Aorta (tissue), 5 donors: ENCODE data around the gene CDKN2B. TPM values are rescaled to one million over a fixed set of nuclear protein-coding genes. Genes with fewer than 3 reads are reported as not detected.

Source experiments
- ATAC-seq: fragments of 200-7000 bp; cut with Tn5 transposase; one replicate; pipeline ENCODE4 v1.9.1; 2022; ENCODE audit warnings: moderate library complexity; ENCODE audit not compliant: low FRiP score
- DNase-seq, 2 donors: peaks; one replicate each; pipeline ENCODE4 v3.0.0-alpha.2; 2020
- H3K27ac ChIP-seq, 2 donors: one replicate each; pipeline ENCODE4 v1.5.1; 2013; ENCODE audit warnings: low read length in 2 of 2, mild to moderate bottlenecking in 2 of 2, moderate library complexity in 2 of 2, control low read depth in 1 of 2, inconsistent platforms in 1 of 2, low read depth in 1 of 2
- H3K27me3 ChIP-seq, 2 donors: one replicate each; pipeline ENCODE4 v1.6.1; 2013; ENCODE audit warnings: control low read depth in 1 of 2, low read length in 1 of 2, mild to moderate bottlenecking in 1 of 2, moderate library complexity in 1 of 2; ENCODE audit not compliant: insufficient read depth in 2 of 2, control insufficient read depth in 1 of 2
- H3K36me3 ChIP-seq, 2 donors: one replicate each; pipeline ENCODE4 v1.6.1; 2013; ENCODE audit warnings: control low read depth in 1 of 2, low read length in 1 of 2, mild to moderate bottlenecking in 1 of 2; ENCODE audit not compliant: insufficient read depth in 2 of 2, control insufficient read depth in 1 of 2
- H3K4me1 ChIP-seq, 2 donors: one replicate each; pipeline ENCODE4 v1.6.1; 2013; ENCODE audit warnings: low read length in 2 of 2, control low read depth in 1 of 2, mild to moderate bottlenecking in 1 of 2, moderate library complexity in 1 of 2; ENCODE audit not compliant: insufficient read depth in 2 of 2, control insufficient read depth in 1 of 2
- H3K4me3 ChIP-seq, 2 donors: one replicate each; pipeline ENCODE4 v1.5.1; 2013; ENCODE audit warnings: low read length in 2 of 2, control low read depth in 1 of 2, mild to moderate bottlenecking in 1 of 2
- H3K9me3 ChIP-seq: one replicate; pipeline ENCODE4 v1.6.1; 2013; ENCODE audit warnings: mild to moderate bottlenecking, low read length; ENCODE audit not compliant: control insufficient read depth
- WGBS, 2 donors: extraction: QIAGEN DNeasy Blood & Tissue Kit; methylation state at CpG; one replicate each; pipeline ENCODE4 v1.1.7; 2013; 5-methylcytosine and 5-hydroxymethylcytosine counted together
- intact Hi-C, 2 donors: fragments of 100-400 bp; cut with DNase I; formaldehyde crosslinking; loops; one replicate each; pipeline versions ENCODE4 v1.14.2 to v1.15.0; 2022
- polyA plus RNA-seq, 2 donors: library from polyadenylated mRNA; stranded (reverse); fragments of 200-250 nt; gene quantifications; one replicate each; pipeline ENCODE4 v1.2.3, GENCODE V29; 2013
- total RNA-seq, 2 donors: library from RNA; stranded (reverse); fragmentation: NEBNext Ultra II Directional; extraction: Animal tissue kit (Norgen Biotek cat#: 25700); gene quantifications; one replicate each; pipeline ENCODE4 v1.2.1, GENCODE V29; 2021
- donor health status: healthy with polysubstance abuse.
- donor health status: Bipolar disorder and iron deficiency.
- donor health status: DM: no; HTN: no; CAD: no.
- donor health status: DM: no; HTN: no; CAD: no.
- donor health status: DM: yes; HTN: yes; CAD: no.

CDKN2B gene
- total and polyA plus RNA-seq, 4 donors: 4.5 to 12.9 (median 5.1) TPM

DNA sequence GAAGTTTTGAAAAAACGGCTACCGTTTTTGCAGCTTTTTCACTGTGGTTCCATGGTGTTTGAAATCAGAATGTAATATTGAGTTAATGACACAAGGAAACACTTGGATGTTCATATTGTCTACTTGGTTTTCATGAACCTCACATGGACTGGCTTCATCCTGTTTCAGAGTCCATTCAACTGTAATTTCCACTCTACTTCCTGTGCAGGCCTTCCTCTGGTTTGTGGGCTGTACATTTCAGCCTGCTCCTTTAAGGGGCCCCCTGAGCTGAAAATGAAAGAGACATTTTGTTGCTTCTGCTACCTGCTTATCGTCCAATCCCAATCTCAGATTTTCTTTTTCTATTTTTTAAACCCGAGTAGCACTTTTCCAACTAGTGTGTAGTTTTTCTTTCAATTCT lies 41.8 kb upstream of the CDKN2B start:
- intact Hi-C loops: loop anchor here in 1 of 2 donors (5.0 kb wide), 1 partner anchor 71 kb away; no protein-coding TSS in a partner anchor
- Histone ChIP-seq H3K27me3 (no peaks in the 10 kb centered on the region), H3K4me1 (no peaks in the 10 kb centered on the region), H3K9me3 (no peaks in the 10 kb centered on the region), H3K4me3 (no peak overlapping the region), H3K27ac (no peak overlapping the region), H3K36me3 (no peaks in the 10 kb centered on the region)
- DNase-seq (no peak), ATAC-seq (no peak)
- WGBS, 2 donors: 78 to 80% methylated on average over 4 of the region's 4 CpGs

DNA sequence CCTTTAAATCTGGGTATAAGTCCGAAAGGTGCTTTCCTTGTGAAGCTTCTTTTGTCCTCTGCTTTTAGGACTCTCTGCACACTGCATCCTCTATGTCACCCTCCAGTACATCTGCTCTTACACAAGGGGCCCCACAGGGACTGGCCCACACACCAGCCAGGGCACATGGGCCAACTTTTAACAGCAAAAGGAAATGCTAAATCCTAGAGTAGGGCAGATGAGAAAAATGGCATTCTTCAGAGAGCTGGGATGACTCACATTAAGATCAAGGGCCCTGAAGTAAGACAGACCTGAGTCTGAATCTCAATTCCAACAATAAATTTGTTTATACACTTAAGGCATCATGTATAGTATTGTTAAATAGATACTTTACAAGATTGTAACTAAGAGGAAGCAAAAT lies 40.3 kb upstream of the CDKN2B start:
- Histone ChIP-seq H3K4me3 (no peak overlapping the region), H3K27me3 (no peaks in the 10 kb centered on the region), H3K27ac (no peak overlapping the region), H3K36me3 (no peaks in the 10 kb centered on the region), H3K4me1 (no peaks in the 10 kb centered on the region), H3K9me3 (no peaks in the 10 kb centered on the region)
- intact Hi-C loops: no loop called here
- ATAC-seq: no peak
- 92 to 98% methylated on average over 1 of the region's 1 CpG for WGBS, 2 donors
- no peak for DNase-seq

DNA sequence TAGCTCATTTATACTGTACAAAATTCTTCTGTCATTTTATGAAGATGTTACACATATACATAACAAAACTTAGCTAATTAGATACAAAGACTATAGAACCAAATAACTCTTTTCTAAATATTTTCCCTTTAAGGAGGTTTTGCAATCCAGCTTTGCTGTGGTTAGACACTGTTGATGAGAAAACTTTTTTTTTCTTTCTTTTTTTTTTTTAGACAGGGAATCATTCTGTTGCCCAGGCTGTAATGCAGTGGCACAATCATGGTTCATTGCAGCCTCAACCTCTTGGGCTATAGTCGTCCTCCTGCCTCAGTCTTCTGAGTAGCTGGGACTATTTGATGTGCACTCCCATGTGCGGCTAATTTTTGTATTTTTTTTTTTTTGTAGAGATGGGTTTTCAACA lies 38.5 kb upstream of the CDKN2B start:
- H3K36me3 ChIP-seq: no peaks in the 10 kb centered on the region
- ATAC-seq (no peak), DNase-seq (no peak)
- 89 to 93% methylated on average over 2 of the region's 2 CpGs for WGBS, 2 donors
- intact Hi-C loops: no loop called here
- no peaks in the 10 kb centered on the region for H3K27me3 ChIP-seq
- H3K27ac ChIP-seq: no peak overlapping the region
- no peaks in the 10 kb centered on the region for H3K4me1 ChIP-seq
- no peak overlapping the region for H3K4me3 ChIP-seq
- no peaks in the 10 kb centered on the region for H3K9me3 ChIP-seq

DNA sequence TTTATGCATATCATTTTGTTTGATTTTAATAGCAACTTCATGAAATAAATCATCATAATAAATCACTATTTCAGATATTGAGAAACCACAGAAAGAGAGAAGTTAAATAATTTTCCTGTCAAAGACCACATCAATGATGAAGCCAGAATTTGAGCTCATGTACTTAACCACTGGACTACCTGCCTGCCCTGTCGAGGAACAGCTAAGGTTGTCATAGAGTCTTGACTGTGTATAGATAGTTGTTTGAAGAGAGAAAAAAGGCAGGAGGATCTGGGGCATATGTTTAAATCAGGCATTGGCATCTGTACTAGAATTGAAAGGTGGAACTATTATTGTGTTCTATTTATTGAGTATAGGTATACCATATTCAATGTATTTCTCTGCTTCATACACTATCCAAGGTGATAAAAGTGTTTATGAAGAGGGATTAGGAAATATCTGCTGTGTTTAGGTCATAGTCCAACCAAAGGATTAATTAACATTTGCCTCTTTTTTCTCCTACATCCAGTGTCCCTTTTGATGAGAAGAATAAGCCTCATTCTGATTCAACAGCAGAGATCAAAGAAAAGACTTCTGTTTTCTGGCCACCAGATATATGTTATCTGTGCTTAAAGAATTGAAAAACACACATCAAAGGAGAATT lies 37.3 kb upstream of the CDKN2B start:
- ATAC-seq: no peak
- Histone ChIP-seq H3K4me1 (no peaks in the 10 kb centered on the region), H3K4me3 (no peak overlapping the region), H3K27ac (no peak overlapping the region), H3K9me3 (no peaks in the 10 kb centered on the region), H3K36me3 (no peaks in the 10 kb centered on the region), H3K27me3 (no peaks in the 10 kb centered on the region)
- intact Hi-C loops: no loop called here
- 75 to 88% methylated on average over 1 of the region's 1 CpG for WGBS, 2 donors
- no peak for DNase-seq

DNA sequence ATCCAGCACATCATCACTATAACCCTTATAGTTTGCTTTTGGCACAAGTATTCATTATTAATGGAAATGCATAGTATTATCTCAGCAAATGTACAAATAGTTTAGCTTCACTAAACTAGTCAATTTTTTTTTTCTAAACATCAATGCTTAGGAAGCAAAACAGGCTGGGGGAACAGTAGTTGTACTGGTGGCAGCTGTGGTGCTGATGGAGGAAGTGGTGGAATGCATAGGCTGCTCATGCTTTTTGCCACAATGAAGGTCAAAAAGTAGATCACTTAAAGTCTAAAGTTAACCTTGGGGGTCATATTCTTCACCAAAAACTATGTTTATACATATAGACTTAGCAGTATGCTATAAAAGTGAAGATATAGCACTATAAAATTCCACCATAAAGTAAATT lies 36.3 kb upstream of the CDKN2B start:
- H3K4me1 ChIP-seq: no peaks in the 10 kb centered on the region
- intact Hi-C loops: no loop called here
- no peak for ATAC-seq

DNA sequence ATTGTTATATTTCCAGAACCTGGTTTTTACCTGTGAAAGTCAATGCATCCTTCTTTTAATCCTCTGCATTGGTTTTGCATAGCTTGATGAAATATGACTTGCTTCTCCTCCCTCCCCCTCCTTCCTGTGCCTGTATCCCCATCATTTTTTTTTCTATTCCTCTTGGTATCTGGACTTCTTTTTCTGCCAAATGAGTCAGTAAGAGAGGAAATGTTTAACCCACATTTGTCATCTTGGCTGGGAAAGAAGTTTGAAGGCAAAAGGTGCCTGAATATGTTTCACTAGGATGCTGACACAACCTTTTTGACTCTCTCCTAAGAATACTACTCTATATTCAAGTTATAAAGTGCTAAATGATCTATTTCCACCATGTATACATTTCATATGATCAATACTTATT lies 35.5 kb upstream of the CDKN2B start:
- Histone ChIP-seq H3K9me3 (no peaks in the 10 kb centered on the region), H3K27ac (no peak overlapping the region), H3K4me1 (no peaks in the 10 kb centered on the region), H3K36me3 (no peaks in the 10 kb centered on the region), H3K27me3 (no peaks in the 10 kb centered on the region), H3K4me3 (no peak overlapping the region)
- intact Hi-C loops: no loop called here
- DNase-seq: no peak
- no peak for ATAC-seq

More for the DNA sequence above, 36.3 kb upstream of the CDKN2B start:
- no peaks in the 10 kb centered on the region for H3K27me3 ChIP-seq
- DNase-seq: no peak
- no peak overlapping the region for H3K27ac ChIP-seq
- no peak overlapping the region for H3K4me3 ChIP-seq
- no peaks in the 10 kb centered on the region for H3K36me3 ChIP-seq
- no peaks in the 10 kb centered on the region for H3K9me3 ChIP-seq

DNA sequence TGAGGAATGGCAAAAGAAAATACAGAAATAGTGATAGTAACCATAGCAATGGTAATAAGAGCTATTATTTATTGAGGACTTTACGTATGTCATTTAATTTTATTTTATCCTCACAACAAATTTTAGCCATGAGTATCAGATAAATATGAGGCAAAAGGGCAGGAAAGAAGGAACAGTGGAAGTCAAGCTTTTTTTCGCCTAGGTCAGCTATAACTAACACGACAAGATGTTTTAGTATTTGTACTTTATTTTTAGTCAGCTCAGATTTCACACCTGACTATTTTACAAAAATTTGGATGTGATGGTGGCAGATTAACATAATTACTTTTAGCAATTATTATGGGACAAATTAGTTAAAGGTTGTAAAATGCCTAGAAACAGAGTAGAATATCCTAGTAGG lies 34.8 kb upstream of the CDKN2B start:
- Histone ChIP-seq H3K4me3 (no peak overlapping the region), H3K9me3 (no peaks in the 10 kb centered on the region), H3K27ac (no peak overlapping the region), H3K27me3 (no peaks in the 10 kb centered on the region), H3K4me1 (no peaks in the 10 kb centered on the region), H3K36me3 (no peaks in the 10 kb centered on the region)
- intact Hi-C loops: no loop called here
- DNase-seq (no peak), ATAC-seq (no peak)
- WGBS, 2 donors: 28 to 34% methylated on average over 3 of the region's 3 CpGs

DNA sequence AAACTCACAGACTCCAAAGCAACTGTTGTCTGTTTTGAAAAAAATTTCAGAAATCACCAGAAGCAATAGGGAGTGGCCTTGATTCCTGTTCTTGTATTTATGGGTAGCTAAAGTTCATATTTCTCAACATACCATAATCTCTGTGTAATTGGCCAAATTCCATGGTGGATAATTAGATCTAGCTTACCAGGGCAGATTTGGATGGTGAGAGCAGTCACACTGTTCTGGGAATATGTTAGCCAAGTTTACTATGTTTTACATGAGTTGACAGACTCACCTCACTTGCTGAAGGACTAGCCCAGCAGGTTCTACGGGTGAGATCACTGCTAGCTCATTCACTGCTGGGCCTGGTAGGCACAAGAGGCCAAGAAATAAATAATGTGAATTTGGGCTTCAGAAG lies 32.7 kb upstream of the CDKN2B start:
- intact Hi-C loops: no loop called here
- Histone ChIP-seq H3K27me3 (no peaks in the 10 kb centered on the region), H3K4me1 (no peaks in the 10 kb centered on the region), H3K27ac (no peak overlapping the region), H3K9me3 (no peaks in the 10 kb centered on the region), H3K36me3 (no peaks in the 10 kb centered on the region), H3K4me3 (no peak overlapping the region)
- WGBS, 2 donors: 77 to 85% methylated on average over 1 of the region's 1 CpG
- no peak for ATAC-seq
- no peak for DNase-seq

DNA sequence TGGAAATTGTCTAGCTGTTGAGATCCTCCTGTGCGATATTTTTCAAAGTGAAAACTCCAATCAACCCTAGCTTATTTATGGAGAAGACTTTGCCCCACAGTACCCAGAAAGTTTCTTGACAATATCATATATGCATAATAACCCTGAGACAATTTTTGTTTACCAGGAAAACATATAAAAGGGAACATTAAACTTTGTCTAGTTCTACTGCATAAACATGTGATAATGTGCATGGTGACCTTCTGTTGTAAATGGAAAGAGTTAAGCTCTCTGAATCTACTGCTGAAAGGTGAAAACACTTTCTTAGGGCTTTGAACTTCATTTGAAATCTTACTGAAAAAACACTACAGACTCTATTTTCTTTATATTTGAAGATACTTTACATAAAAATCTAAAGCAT lies 32.2 kb upstream of the CDKN2B start:
- no peaks in the 10 kb centered on the region for H3K27me3 ChIP-seq
- DNase-seq (no peak), ATAC-seq (no peak)
- 94 to 97% methylated on average over 1 of the region's 1 CpG for WGBS, 2 donors
- intact Hi-C loops: no loop called here
- H3K4me1 ChIP-seq: no peaks in the 10 kb centered on the region
- no peaks in the 10 kb centered on the region for H3K9me3 ChIP-seq
- no peaks in the 10 kb centered on the region for H3K36me3 ChIP-seq
- H3K4me3 ChIP-seq: no peak overlapping the region
- no peak overlapping the region for H3K27ac ChIP-seq
